Hypothalamus (tissue), 51 donors: ENCODE data around the gene GTPBP1.

Source experiments
- DNase-seq, 51 donors: peaks; one replicate each; lab custom pipeline; 2025; lab: John Stamatoyannopoulos, UW

The GTPBP1 gene

GRCh38 chr22:38705235-38706100 lies at the start of gene GTPBP1:
GTPBP1 (plus strand) TSS chr22:38705944; CDS start chr22:38705956, 12 bp downstream.
- DNase-seq, result peak; percentile 61 to 100 (median 99)

GRCh38 chr22:38656256-38657044 lies 49.3 kb upstream of the GTPBP1 start, which contains the start of the genes CBY1 and FAM227A:
CBY1 (plus strand) TSS chr22:38656638; CDS start chr22:38668055, 11,417 bp downstream.
FAM227A (minus strand) TSS chr22:38656392; CDS start chr22:38650168, 6,224 bp downstream.
- peak; percentile 67 to 99 (median 93) for DNase-seq

GRCh38 chr22:38657045-38657909 lies 48.5 kb upstream of the GTPBP1 start:
- DNase-seq, result peak in 6 of 51 donors; percentile 1 to 50 (median 9)

GRCh38 chr22:38674888-38675287 lies 30.9 kb upstream of the GTPBP1 start:
- DNase-seq, result peak in 27 of 51 donors; percentile 5 to 59 (median 37)

GRCh38 chr22:38675833-38676232 lies 29.9 kb upstream of the GTPBP1 start:
- DNase-seq, result no peak

GRCh38 chr22:38681582-38682335 lies 24.0 kb upstream of the GTPBP1 start, which contains the start of gene TOMM22:
TOMM22 (plus strand) TSS chr22:38681957; CDS start chr22:38681979, 22 bp downstream.
- peak; percentile 43 to 93 (median 84) for DNase-seq

GRCh38 chr22:38684895-38685294 lies 20.8 kb upstream of the GTPBP1 start:
- DNase-seq, result no peak

- DNase-seq, result no peak
Measured at GRCh38 chr22:38685761-38686160, 20.0 kb upstream of the GTPBP1 start.

GRCh38 chr22:38689651-38690050 lies 16.1 kb upstream of the GTPBP1 start:
- DNase-seq, result no peak

- DNase-seq, result no peak
Measured at GRCh38 chr22:38694049-38694448, 11.7 kb upstream of the GTPBP1 start.

GRCh38 chr22:38694940-38695339 lies 10.8 kb upstream of the GTPBP1 start:
- DNase-seq, result no peak

GRCh38 chr22:38696606-38697424 lies 8.9 kb upstream of the GTPBP1 start:
- DNase-seq, result no peak

GRCh38 chr22:38697425-38698089 lies 8.2 kb upstream of the GTPBP1 start:
- DNase-seq, result peak in 1 of 51 donors; percentile 11

GRCh38 chr22:38698407-38699094 lies 7.2 kb upstream of the GTPBP1 start:
- DNase-seq, result no peak

GRCh38 chr22:38699143-38699542 lies 6.6 kb upstream of the GTPBP1 start:
- no peak for DNase-seq

- peak in 1 of 51 donors; percentile 33 for DNase-seq
Measured at GRCh38 chr22:38699784-38700183, 6.0 kb upstream of the GTPBP1 start.

- peak in 9 of 51 donors; percentile 40 to 78 (median 59) for DNase-seq
Measured at GRCh38 chr22:38700270-38700788, 5.4 kb upstream of the GTPBP1 start.
